K562 (cell line): Measurements from ENCODE around the gene USP32. TPM values are rescaled to one million over a fixed set of nuclear protein-coding genes. Genes with fewer than 3 reads are reported as not detected.

Source experiments
- BRD9 ChIP-seq: fragments of 450-650 bp; IDR thresholded peaks from 2 replicates; pipeline ENCODE4 v1.6.1; 2018; ENCODE audit warnings: low read depth; ENCODE audit not compliant: partially characterized antibody
- ELF4 ChIP-seq: fragments of 450-650 bp; formaldehyde crosslinking; IDR thresholded peaks from 2 replicates; pipeline ENCODE4 v1.4.0; 2022; ENCODE audit warnings: missing genetic modification characterization
- GATA2 ChIP-seq: sonication (generic); formaldehyde crosslinking; IDR thresholded peaks from 2 replicates; pipeline ENCODE4 v1.4.0; 2020; ENCODE audit warnings: mild to moderate bottlenecking, missing genetic modification reagents
- GATAD2B ChIP-seq: fragments of 450-650 bp; IDR thresholded peaks from 2 replicates; pipeline ENCODE4 v1.6.1; 2017; ENCODE audit warnings: mild to moderate bottlenecking, borderline replicate concordance
- IRF2 ChIP-seq: sonication (generic); formaldehyde crosslinking; IDR thresholded peaks from 2 replicates; pipeline ENCODE4 v1.8.1; 2022; ENCODE audit warnings: mild to moderate bottlenecking, missing genetic modification reagents
- KDM5B ChIP-seq: fragments of 200-600 bp; sonication (generic); IDR thresholded peaks from 2 replicates; pipeline ENCODE4 v1.6.1; 2012; ENCODE audit warnings: low read depth, mild to moderate bottlenecking, moderate library complexity, low read length, control low read depth, inconsistent platforms; ENCODE audit not compliant: insufficient replicate concordance
- KHSRP ChIP-seq: fragments of 450-650 bp; IDR thresholded peaks from 2 replicates; pipeline ENCODE4 v1.6.1; 2017
- MAFF ChIP-seq: IDR thresholded peaks from 2 replicates; pipeline ENCODE4 v1.6.1; 2012; ENCODE audit warnings: low read length, improper control_type of control experiment
- NBN ChIP-seq: fragments of 450-650 bp; IDR thresholded peaks from 2 replicates; pipeline ENCODE4 v1.6.1; 2016; ENCODE audit warnings: low read depth, mild to moderate bottlenecking
- NR2F6 ChIP-seq: fragments of 450-650 bp; formaldehyde crosslinking; IDR thresholded peaks from 2 replicates; pipeline ENCODE4 v1.4.0; 2020; ENCODE audit warnings: mild to moderate bottlenecking
- RBM14 ChIP-seq: fragments of 200-400 bp; formaldehyde crosslinking; IDR thresholded peaks from 2 replicates; pipeline ENCODE4 v1.6.1; 2018; ENCODE audit warnings: low read depth, mild to moderate bottlenecking, low read length, moderate library complexity, borderline replicate concordance; ENCODE audit not compliant: insufficient read depth
- RHOXF2B ChIP-seq: fragments of 250-450 bp; sonication (Bioruptor Pico); conservative IDR thresholded peaks from 2 replicates; pipeline ENCODE4 v1.5.1; 2021
- TBL1XR1 ChIP-seq, 2 experiments: IDR thresholded peaks; 2 replicates each; pipeline ENCODE4 v1.6.1; 2012; ENCODE audit warnings: improper control_type of control experiment in 2 of 2, low read length in 2 of 2, mild to moderate bottlenecking in 1 of 2
- TCF3 ChIP-seq: sonication (generic); formaldehyde crosslinking; IDR thresholded peaks from 2 replicates; pipeline ENCODE4 v1.4.0; 2020; ENCODE audit warnings: mild to moderate bottlenecking, missing genetic modification reagents
- ZC3H8 ChIP-seq: fragments of 450-650 bp; IDR thresholded peaks from 2 replicates; pipeline ENCODE4 v1.6.1; 2017
- ZNF140 ChIP-seq: fragments of 250-450 bp; sonication (Bioruptor Pico); IDR thresholded peaks from 2 replicates; pipeline ENCODE4 v1.8.0; 2021; ENCODE audit warnings: moderate library complexity, mild to moderate bottlenecking, inconsistent platforms
- ZNF263 ChIP-seq: sonication (generic); formaldehyde crosslinking; IDR thresholded peaks from 2 replicates; pipeline ENCODE4 v1.8.0; 2022; ENCODE audit warnings: mild to moderate bottlenecking, missing genetic modification reagents, borderline replicate concordance
- ZNF436 ChIP-seq: fragments of 250-450, 450-650 bp; sonication (Bioruptor Pico); formaldehyde crosslinking; IDR thresholded peaks from 2 replicates; pipeline ENCODE4 v1.7.0; 2020; ENCODE audit warnings: mild to moderate bottlenecking
- ZNF699 ChIP-seq: fragments of 250-450 bp; sonication (Bioruptor Pico); IDR thresholded peaks from 2 replicates; pipeline ENCODE4 v1.8.0; 2021; ENCODE audit warnings: mild to moderate bottlenecking, moderate library complexity; ENCODE audit not compliant: insufficient replicate concordance
- polyA plus RNA-seq, 8 experiments: library from polyadenylated mRNA; depleted of rRNA in 4 of 8; stranded (reverse) in 5 of 8; unstranded in 3 of 8; fragments of >200 nt; fragmentation: Nextera tagmentation in 2 of 8; fragmentation: Illumina TruSeq in 1 of 8; extraction: Ambion mirVana in 2 of 8; extraction: Trizol in 1 of 8; gene quantifications; 2 replicates each; pipeline versions ENCODE4 v1.2.1 to v1.2.3, GENCODE V29; 2011 to 2014; ENCODE audit warnings: inconsistent platforms in 1 of 8, missing spikeins in 1 of 8
- total RNA-seq, 7 experiments: library from RNA; depleted of rRNA in 6 of 7; stranded (reverse); fragments of >200 nt in 6 of 7; fragmentation: Illumina TruSeq in 2 of 7; extraction: Trizol in 2 of 7; gene quantifications; 2 replicates each; pipeline versions ENCODE4 v1.2.1 to v1.2.3, GENCODE V29; 2011 to 2021; ENCODE audit warnings: low replicate concordance in 1 of 7
- TF ChIP-seq, protein P1 (sequence below): sonication (generic); formaldehyde crosslinking; IDR thresholded peaks from 2 replicates; pipeline ENCODE4 v1.8.1; 2023; ENCODE audit warnings: mild to moderate bottlenecking, missing genetic modification reagents, moderate library complexity
- TF ChIP-seq, protein P2 (sequence below), 2 experiments: fragments of 150-350 bp in 1 of 2; IDR thresholded peaks; 2 replicates each; pipeline ENCODE4 v1.6.1; 2012 to 2016; ENCODE audit warnings: low read depth in 2 of 2, low read length in 2 of 2, mild to moderate bottlenecking in 1 of 2, moderate library complexity in 1 of 2

Gene USP32
- total and polyA plus RNA-seq, 9 of the 15 experiments (the other 6 are each of a cell fraction or from before 2014, with no cell fraction given), result 18.0 to 69.3 (median 47.1) TPM

DNA sequence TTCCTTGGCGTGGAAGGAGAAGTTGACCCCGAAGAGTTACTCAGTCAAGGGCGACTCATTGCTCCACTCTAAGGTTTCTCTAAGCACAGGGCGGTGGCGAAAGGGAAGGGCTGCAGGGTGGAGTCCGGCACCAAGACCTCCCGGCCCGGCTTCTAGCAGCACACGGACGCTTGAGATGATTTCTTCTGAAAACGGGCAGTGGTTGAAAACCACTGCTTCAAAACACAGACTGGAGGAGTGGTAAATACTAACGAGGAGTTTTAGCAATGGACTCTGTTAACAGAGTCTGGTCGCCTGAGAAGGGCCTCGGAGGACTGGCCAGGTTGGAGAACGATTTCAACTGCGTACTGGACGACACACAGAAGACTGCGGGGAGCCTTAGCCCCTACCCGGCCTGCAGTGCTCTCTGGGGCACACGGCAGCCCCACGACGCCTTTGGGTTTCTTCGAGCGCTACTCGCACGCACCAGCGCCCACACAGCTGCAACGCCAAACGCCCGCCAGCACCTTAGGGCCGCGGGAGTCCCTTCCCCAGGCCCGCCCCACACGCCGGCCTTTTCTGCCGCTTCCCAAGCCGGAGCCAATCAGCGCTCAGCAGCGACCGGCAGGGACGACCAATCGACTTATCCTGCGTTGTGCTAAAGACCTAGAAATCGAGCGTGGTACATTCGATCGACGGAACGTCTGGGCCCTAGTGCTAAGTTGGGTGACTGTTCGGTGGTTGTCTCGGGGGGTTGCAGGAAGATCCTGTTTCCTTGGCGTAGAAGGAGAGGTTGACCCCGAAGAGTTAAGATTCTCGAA, 256.6 kb downstream of the USP32 start (continued):
- TF ChIP-seq, protein P1, sequence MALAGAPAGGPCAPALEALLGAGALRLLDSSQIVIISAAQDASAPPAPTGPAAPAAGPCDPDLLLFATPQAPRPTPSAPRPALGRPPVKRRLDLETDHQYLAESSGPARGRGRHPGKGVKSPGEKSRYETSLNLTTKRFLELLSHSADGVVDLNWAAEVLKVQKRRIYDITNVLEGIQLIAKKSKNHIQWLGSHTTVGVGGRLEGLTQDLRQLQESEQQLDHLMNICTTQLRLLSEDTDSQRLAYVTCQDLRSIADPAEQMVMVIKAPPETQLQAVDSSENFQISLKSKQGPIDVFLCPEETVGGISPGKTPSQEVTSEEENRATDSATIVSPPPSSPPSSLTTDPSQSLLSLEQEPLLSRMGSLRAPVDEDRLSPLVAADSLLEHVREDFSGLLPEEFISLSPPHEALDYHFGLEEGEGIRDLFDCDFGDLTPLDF (CRISPR knock-in tag), result no peak
- TF ChIP-seq IRF2 (CRISPR knock-in tag) (no peak), ELF4 (no peak), RBM14 (no peak), ZNF263 (CRISPR knock-in tag) (0 out of 2 replicates have a peak, but pooled peaks have one; percentile 7), ZC3H8 (no peak), BRD9 (no peak), KHSRP (no peak), GATAD2B (no peak), MAFF (no peak), RHOXF2B (no peak), KDM5B (peak; percentile 63), TBL1XR1 (IDR thresholded peaks at IDR 0.05; ENCODE audit: low read length in 2 of 2) (0 out of 4 replicates have a peak, but pooled peaks of 1 of the 2 experiments have one; percentile 57), ZNF436 (no peak), GATA2 (CRISPR knock-in tag) (no peak), ZNF140 (no peak), ZNF699 (CRISPR knock-in tag) (no peak), NBN (no peak), TCF3 (CRISPR knock-in tag) (0 out of 2 replicates have a peak, but pooled peaks have one; percentile 12), NR2F6 (CRISPR knock-in tag) (no peak)
- TF ChIP-seq, protein P2, sequence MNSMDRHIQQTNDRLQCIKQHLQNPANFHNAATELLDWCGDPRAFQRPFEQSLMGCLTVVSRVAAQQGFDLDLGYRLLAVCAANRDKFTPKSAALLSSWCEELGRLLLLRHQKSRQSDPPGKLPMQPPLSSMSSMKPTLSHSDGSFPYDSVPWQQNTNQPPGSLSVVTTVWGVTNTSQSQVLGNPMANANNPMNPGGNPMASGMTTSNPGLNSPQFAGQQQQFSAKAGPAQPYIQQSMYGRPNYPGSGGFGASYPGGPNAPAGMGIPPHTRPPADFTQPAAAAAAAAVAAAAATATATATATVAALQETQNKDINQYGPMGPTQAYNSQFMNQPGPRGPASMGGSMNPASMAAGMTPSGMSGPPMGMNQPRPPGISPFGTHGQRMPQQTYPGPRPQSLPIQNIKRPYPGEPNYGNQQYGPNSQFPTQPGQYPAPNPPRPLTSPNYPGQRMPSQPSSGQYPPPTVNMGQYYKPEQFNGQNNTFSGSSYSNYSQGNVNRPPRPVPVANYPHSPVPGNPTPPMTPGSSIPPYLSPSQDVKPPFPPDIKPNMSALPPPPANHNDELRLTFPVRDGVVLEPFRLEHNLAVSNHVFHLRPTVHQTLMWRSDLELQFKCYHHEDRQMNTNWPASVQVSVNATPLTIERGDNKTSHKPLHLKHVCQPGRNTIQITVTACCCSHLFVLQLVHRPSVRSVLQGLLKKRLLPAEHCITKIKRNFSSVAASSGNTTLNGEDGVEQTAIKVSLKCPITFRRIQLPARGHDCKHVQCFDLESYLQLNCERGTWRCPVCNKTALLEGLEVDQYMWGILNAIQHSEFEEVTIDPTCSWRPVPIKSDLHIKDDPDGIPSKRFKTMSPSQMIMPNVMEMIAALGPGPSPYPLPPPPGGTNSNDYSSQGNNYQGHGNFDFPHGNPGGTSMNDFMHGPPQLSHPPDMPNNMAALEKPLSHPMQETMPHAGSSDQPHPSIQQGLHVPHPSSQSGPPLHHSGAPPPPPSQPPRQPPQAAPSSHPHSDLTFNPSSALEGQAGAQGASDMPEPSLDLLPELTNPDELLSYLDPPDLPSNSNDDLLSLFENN (IDR thresholded peaks at IDR 0.05; ENCODE audit: low read depth in 2 of 2, low read length in 2 of 2), result peak in 1 of 2 experiments; percentile 98; a peak in 2 of 4 replicates
